GM21529 (cell line): ENCODE results near the gene FOXL2NB.

Source experiments
- ATAC-seq: cut with Tn5 transposase; IDR thresholded peaks from one replicate; pipeline ENCODE4 v1.9.1; 2021; ENCODE audit not compliant: unreplicated experiment

The FOXL2NB gene

DNA sequence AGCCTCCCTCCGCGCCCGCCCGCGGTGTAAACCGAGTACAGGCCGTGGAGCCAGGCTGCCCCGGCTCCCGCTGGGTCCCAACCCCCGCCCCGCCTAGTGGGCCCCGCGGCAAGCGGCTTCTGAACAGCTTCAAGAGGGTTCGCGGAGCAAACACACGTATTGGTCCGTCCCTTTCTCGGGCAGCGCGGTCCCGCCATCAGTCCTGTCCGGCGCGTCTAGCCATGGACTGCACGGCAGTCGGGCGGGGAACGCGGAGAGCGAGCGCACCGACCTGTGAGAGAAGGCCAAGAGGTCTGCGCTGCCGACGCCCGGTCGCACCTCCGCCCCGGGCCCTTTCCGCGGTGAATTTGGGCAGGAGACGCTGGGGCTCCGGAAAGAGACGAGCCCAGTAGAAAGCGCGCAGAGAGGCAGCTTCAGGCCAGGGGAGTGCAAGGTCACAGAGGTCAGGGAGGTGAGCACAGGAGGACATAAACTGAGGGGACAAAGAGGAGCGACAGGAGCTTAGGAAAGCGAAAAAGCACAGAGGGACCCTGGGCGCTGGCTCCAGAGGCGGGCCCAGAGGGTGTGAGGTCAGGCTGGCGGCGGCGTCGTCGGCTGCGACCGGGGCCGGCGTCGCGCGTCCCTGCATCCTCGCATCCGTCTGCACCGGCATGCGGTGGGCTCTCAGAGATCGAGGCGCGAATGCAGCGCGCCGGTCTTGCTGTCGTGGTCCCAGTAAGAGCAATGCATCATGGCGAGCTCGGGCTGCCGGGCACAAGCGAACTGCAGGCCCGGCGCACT is 1.9 kb upstream of the FOXL2NB start:
- no peak for ATAC-seq

DNA sequence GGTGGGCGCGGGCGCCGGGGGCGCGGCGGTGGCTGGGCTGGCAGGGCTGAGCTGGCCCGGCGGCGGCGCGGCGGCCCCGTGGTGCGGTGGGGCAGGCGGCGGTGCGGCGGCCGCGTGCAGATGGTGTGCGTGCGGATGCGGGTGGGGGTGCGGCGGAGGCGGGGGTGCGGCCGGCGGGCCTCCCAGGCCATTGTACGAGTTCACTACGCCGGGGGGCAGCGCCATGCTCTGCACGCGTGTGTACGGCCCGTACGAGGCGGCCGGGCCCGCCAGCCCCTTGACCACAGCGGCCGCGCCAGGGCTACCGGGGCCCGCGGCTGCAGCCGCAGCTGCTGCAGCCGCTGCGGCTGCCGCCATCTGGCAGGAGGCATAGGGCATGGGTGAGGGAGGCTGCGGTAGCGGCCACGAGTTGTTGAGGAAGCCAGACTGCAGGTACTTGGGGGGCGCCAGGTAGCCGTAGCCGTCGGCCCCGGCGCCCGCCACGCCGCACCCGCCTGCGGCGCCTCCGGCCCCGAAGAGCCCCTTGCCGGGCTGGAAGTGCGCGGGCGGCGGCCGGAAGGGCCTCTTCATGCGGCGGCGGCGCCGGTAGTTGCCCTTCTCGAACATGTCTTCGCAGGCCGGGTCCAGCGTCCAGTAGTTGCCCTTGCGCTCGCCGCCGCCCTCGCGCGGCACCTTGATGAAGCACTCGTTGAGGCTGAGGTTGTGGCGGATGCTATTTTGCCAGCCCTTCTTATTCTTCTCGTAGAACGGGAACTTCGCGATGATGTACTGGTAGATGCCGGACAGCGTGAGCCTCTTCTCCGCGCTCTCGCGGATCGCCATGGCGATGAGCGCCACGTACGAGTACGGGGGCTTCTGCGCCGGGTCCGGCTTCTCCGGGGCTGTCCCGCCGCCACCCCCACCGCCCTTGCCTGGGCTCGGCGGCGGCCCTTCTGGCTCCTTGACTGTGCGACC is 1.0 kb upstream of the FOXL2NB start:
- ATAC-seq = no peak

DNA sequence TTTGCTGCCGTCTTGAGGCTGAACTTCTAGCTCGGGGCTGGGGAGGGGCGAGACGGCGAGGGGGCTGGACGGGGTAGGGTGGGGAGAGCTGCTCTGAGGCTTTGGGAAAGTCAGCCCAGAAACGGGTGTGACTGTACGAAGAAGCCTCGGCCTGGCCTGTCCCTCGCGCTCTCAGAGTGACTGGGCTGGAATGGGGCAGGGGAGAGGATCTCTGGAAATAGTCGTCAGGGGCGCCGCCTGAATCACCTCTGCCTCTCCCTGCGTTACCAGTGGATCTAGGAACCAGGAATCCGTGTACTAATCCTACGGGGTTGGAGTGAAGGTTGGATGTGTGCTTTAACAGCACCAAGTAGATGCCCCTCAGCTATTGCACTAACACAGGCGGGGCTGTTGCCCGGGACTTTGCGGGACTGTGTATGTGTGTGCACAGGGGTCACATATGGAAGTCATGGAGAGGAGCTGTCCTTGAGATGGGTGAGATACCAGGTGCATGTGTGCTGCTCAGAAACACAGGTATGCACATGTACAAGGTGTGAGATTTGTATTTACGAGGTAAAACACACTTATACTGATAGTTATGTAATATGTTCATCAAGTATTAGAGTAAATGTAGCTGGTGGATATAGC is 591 bp downstream of the FOXL2NB start:
- no peak for ATAC-seq

DNA sequence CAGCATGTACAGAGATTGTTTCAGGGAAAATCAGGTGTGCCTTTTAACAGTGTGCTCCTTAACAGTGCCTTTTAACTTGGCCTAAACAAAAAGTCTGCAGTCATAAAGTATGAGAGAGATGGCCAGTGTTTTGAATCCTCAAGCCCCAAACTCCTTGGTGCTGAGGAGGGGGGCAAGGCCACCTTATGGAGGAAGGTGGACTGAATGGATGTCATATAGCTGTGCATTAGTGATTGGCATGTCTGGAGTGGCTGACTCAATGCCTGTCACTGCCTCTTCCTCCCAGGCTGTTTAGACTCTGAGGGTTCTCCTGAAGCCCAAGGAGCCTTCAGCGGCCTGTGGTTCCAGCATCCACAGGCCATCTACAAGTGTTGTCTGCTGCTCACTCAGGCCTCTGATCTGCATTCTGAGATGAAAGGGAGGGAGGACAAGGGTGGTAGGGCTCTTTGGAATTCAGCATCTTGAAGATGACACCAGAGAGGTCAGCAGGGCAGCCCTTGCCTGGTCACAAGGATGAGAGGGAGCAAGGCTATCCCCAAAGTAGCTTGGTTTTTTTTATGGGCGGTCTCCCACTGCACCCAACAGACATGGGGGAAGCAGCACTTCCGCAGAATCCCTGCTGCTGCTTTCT is 1.5 kb downstream of the FOXL2NB start:
- ATAC-seq = no peak

DNA sequence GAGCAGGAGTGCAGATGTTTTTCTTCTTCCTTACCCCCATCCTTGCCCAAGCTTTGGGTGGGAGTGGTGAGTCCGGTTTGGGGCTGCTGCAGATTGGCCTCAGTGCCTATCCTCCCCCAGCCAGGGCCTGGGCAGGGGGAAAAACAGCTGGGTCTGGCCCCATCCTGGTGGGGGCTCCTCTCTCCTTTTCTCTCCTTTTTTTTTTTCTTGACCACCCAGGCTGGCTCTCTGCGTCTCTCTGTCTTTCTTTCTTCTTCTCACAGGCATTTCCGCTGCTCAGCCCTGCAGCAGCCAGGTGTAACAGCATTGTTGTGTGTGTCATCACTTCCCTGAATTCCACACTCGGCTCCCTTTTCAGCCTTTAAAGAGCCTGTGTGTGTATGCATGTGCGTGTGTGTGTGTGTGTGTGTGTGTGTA is 2.0 kb downstream of the FOXL2NB start:
- ATAC-seq = no peak

DNA sequence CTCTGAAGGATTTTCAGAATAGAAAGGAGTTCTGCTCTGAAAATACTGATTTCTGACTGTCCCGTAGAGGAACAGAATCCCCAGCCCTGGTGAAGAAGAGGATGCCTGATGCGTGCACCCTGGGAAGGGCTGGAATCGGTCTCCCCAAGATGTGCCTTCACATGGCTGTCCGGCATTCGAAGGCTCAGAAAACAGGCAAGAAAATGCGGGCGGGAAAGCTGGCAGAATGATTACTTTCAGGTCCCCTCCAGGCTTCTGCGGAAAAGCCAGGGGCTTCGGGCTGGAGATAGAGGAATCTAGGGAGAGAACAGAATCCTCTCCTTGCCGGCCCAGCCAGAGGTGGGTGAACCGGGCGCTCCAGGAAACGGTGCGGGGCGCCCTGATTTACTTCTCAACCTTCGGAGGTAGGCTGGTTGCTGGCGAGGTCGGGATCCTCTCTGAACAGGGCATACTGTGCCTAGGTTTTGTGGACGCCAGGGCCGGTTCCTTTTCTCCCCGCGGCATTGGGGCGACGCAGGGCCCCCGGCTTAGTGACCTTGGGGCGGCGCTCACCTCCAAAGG is 2.5 kb downstream of the FOXL2NB start:
- no peak for ATAC-seq

DNA sequence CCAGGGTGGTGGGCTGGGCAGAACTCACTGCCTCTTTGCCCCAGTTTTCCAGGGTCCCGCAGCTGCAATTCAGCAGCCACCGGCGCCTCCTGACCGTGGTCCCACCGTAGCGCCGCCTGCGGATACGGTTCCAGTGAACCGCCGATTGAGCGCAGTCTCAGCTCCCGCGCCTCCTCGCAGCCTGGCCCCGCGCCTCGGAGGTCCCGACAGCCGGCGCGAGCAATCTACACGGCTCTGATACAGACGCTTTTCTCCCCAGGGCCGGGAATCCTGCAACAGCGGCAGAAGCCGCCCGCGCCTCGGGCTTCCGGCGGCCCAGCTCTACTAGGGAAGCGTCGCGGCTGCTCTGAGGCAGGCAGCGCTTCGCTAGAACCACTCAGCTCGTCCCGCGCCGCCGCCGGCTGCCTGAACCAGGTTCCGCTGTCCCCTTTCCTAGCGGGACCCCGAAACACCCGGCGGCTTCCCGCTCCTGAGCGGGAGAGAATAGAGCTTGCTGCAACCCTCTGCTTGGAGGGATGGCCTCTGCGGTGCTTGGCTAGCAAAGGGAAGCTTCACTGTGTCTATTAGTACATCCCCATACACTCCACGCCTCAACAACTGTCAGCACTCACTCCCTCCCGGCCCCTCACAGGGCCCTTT is 3.1 kb downstream of the FOXL2NB start:
- ATAC-seq = no peak

DNA sequence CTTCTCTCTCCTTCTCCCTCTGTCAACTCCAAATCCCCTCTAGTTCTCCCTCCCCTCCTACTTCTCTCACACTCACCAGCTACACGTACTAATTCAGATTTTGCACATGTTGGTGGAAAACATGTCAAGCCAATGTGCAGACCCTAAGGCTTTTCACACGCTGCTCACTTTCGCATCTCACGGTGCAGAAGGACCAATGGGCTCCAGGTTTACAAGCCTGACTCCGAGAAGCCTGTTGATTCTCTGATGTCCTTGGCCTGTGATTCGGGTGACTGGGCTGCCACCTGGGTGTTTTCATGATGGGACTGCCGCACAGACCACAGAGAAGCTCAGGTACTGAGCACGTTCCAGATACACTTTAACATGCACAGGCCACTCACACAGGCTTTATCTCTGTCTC is 3.7 kb downstream of the FOXL2NB start:
- no peak for ATAC-seq

DNA sequence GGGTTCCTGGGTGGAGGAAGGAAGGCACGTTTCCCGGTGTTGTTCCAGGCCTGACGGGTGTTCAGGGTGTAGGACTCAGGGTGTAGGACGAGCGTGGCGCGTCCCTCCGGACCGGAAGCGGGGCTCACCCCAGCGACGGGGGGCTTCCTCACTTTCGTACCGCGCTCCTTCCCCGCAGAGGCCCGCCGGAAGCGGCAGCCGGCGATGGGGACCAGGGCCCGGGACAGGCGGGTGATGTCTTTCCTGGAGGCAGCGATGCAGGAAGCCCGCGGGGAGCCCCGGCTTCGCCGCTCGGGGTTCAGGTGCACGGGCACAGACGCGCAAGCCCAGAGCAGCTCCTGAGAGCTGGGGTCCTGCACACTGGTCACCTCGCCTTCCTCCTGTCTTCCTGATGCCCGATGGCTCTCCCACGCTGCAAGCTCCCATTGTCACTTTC is 13.4 kb downstream of the FOXL2NB start:
- no peak for ATAC-seq

DNA sequence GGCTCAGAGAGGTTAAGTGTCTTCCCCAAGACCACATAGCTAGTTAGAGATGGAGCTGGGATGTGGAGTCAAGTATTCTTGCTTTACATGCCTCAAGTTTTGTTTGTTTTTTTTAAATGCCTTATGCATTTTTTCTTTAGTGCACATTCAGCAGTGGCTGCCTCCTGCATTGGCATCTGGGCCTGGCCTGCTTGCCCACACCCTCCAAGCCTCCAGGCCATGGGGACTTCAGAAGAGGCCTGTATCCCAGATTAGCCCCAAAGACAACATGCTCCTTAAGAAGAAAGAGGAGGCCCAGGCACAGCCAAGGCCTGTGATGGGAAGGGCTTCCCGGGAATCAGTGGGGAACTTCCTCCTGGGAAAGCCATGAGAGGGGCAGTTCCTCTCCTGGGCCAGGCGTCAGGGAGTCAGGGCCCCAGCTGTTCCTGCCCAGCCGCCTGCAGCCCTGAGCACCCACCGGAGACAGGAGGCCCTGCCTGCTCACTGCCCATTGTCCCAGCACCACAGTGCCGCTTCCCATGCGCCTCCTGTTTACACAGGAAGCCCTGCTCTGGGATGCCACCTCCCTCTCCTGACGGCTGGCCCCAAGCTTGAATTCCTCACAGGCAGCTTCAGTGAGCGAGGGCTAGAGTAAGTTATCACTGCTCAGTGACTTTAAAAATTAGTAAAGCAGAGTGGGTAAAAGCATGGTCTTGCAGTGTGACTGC is 16.0 kb downstream of the FOXL2NB start:
- ATAC-seq = no peak

DNA sequence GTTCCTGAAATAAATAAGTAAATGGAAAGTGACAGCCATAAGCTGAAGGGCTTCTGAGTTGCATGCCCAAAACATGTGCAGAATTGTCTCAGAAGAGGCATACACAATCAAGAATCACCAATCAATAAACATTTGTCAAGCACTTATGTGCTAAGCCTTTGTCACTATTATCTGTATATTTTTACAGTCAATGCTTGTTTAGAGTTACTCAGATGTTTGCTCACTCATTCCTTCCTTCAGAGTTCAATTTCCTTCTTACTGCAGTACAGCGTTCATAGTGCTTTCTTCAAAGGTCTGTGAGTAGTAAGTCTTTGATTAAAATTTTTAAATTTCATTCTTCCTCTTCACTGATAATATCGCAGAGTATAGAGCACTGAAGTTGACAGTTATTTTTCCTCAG is 17.2 kb downstream of the FOXL2NB start:
- no peak for ATAC-seq

DNA sequence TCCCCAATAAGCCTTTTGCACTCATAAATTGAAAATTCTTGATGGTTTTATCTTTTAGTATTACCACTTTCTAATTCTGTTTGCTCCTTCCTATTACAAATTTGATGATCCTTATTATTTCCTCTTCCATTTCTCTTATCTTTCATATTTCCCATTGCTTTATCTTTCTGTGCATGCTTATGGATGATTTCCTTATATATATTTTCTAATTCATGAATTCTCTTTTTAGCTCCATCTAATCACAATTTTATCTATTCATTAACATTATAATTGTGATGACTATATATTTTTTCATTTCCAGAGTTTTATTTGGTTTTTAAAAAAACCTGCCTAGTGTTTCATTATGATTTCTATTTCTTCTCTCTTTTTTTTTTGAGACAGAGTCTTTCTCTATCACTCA is 17.9 kb downstream of the FOXL2NB start:
- ATAC-seq = no peak

DNA sequence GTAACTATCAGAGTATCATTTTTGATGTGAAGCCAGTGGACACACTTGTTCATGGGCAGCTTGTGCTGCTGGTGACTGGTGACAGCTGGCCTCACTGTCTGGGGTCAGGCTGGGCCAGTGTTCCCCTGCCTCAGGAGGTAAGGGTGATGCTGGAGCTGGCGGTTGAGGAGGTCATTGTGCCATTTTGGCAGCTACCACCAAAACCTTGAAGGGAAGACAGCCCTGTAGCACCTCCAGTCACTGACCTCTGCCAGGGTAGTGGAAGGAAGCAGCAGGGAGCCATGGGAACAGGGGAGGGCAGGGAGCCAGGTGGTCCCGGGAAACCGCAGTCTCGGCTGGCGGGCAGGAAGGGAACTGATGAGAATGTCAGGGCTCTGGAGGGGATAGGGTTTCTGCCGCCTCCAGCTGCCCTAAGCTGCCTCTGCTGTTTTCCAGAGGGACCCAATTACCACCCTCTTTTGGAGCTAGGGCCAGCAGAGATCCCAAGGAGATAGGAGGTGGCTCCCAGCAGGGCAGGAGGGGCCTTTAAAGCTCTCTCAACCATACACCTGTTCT is 24.8 kb downstream of the FOXL2NB start:
- ATAC-seq = no peak

DNA sequence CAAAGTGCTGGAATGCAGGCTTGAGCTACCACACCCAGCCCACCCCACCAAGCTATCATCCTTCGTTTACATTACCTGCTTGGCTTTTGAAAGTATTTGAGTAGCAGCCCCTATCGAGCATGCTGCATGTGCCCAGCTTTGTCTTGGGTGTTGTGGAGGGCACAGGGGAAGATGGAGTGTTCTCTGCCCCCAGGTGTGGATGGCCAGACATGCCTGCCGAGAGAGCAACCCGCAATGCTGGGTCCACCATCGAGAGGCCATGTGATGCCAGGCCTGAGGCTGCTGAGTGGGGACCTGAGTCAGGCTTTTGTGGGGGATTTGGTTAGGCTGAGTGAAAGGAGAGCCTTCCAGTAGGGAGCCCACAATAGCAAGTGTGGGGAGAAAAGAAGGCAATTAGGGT is 25.9 kb downstream of the FOXL2NB start:
- ATAC-seq = no peak

DNA sequence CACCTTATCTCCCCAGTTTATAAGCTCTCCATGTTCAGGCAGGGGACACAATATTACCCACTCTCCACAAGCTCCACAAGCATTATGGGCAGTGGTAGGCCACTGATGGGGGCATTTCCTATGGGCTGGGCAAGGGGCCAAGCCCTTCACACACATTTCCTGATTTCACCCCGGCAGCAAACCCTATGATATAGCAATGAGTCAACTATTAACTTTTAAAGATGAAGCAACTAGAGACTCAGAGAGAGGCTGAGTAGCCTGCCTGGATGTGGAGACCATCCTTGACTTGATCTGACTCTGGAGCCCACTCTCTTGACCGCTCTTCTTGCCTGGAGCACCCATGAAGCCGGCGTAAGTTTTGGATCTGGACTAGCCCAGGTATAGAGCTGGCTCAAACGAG is 27.4 kb downstream of the FOXL2NB start:
- ATAC-seq = no peak

DNA sequence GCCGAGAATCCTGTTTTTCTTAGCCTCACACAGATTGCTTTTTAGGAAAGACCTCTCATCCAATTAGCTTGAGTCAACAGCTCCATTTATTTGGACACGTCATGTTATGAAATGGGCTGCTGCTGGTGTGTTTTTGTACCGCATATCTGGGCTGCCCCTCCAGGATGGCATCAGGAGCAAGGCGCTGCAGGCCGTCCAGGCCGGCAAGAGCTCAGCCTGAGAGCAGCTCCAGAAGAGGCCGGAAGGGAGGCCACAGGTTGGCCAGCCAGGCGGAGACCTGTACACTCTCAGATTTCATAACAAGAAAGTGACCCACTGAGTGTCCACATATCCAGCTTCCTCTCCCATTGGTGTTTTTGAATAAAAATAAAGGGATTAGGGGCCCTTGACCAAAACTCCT is 28.3 kb downstream of the FOXL2NB start:
- no peak for ATAC-seq

DNA sequence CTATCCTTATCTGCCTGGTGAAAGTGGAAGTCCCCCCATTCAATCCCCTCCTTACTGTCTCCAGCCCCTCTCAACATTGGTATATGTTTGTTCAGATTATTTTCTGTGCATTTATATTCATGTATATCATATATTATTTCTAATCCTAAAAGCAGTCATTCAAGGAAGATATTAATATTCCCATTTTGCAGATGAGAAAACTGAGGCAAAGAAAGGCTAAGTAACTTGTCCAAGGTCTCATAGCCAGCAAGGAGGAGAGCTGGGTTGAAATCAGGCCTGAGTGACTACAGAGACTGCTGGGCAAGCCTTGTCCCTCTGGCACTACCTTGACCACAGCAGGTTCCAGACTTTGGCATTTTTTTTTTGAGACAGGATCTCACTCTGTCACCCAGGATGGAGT is 29.0 kb downstream of the FOXL2NB start:
- ATAC-seq = no peak

DNA sequence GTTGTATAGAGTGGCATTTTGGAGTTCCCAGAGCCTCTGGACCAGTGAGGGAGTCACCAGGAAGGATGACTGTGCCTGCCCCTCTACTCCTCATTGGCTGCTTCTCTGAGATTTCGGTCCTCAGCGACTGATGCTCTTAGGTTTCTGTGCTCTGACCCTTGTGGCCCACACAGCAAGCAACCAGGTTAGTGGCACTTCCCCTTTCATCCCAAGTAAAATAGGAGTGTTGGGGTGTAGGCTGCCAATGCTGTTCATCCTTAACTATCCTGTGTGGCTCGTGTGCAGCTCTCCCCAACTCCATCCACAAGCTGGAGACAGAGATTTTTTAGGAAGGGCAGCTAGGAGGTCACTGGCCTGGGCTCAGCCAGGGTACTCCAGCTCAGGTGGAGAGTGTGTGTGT is 37.8 kb downstream of the FOXL2NB start:
- no peak for ATAC-seq

DNA sequence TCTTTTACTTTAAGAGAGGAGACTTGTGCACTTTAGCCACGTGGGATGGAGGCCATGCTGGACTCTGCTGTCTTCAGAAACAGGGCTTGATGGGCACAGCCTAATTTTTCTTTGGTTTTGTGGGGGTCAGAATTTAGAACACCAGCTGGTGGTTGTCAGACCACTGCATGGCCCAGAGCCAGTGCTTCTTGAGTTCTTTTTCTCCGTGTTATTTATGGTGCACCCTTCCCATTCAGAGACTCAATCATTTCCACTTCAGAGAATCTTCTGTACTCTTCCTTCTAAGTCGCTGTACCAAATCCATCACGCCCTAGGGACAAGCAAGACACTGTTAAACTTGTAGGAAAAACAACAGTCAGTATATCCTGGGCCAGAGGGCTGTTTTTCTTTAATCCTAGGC is 38.9 kb downstream of the FOXL2NB start:
- no peak for ATAC-seq
